ENCODE measurements around the gene AGBL1.

GRCh38 chr15:86541540-86541939, 461.9 kb downstream of the AGBL1 start:
- no peak for TF ChIP-seq CTCF (IDR thresholded peaks at IDR 0.05; ENCODE audit: insufficient read depth, low read depth, low read length)
- no peak for TF ChIP-seq EZH2 (IDR thresholded peaks at IDR 0.05; ENCODE audit: insufficient read depth, low read length)
